Caki2 (cell line): ENCODE results near the gene CRX. TPM values are rescaled to one million over a fixed set of nuclear protein-coding genes. Genes with fewer than 3 reads are reported as not detected.
"Not testable (repeated sequence)": the region's sequence is repeated elsewhere in the genome, so short reads cannot be mapped to it uniquely, and the experiment has no call there.

Experiments used
- DNase-seq: peaks from one replicate; pipeline ENCODE4 v3.0.0-alpha.2; 2015; ENCODE audit warnings: low read depth
- in situ Hi-C: cut with HindIII; loops from 2 replicates; pipeline ENCODE4 v1.10.0; 2016; ENCODE audit warnings: low sequenced_read_pairs, low pct_unique_long_range_greater_than_20kb, mixed read lengths
- total RNA-seq: library from RNA; depleted of rRNA; stranded (reverse); fragments of >200 nt; shearing (Covaris generic); gene quantifications from 2 replicates; pipeline ENCODE4 v1.2.3, GENCODE V29; 2014; ENCODE audit warnings: low replicate concordance

The CRX gene
- total RNA-seq, 1 experiment from 2014 or later = not detected

- in situ Hi-C loops = no loop called here
- DNase-seq = no peak
Observed at GRCh38 chr19:47801270-47801669, 20.5 kb upstream of the CRX start.

GRCh38 chr19:47802521-47803043, 19.2 kb upstream of the CRX start:
- in situ Hi-C loops = no loop called here
- no peak for DNase-seq

- DNase-seq, in situ Hi-C loops: not testable (repeated sequence)
Observed at GRCh38 chr19:47803148-47803547, 18.6 kb upstream of the CRX start.

GRCh38 chr19:47803671-47804070, 18.1 kb upstream of the CRX start:
- in situ Hi-C loops, DNase-seq: not testable (repeated sequence)

GRCh38 chr19:47804451-47804850, 17.3 kb upstream of the CRX start, which contains the start of gene TPRX1:
TPRX1 (minus strand) TSS chr19:47804551; CDS start chr19:47804539, 12 bp downstream.
- DNase-seq, in situ Hi-C loops: not testable (repeated sequence)

- no peak for DNase-seq
- in situ Hi-C loops = no loop called here
Observed at GRCh38 chr19:47805313-47805712, 16.4 kb upstream of the CRX start.

GRCh38 chr19:47806435-47806834, 15.3 kb upstream of the CRX start:
- no peak for DNase-seq
- in situ Hi-C loops = no loop called here

GRCh38 chr19:47813304-47813994, 8.3 kb upstream of the CRX start:
- peak; percentile 35 for DNase-seq
- in situ Hi-C loops = no loop called here

GRCh38 chr19:47813995-47814328, 7.8 kb upstream of the CRX start:
- in situ Hi-C loops = no loop called here
- DNase-seq = no peak

GRCh38 chr19:47816270-47816669, 5.5 kb upstream of the CRX start:
- in situ Hi-C loops, DNase-seq: not testable (repeated sequence)

- in situ Hi-C loops, DNase-seq: not testable (repeated sequence)
Observed at GRCh38 chr19:47818221-47818620, 3.5 kb upstream of the CRX start.

- DNase-seq = no peak
- in situ Hi-C loops = no loop called here
Observed at GRCh38 chr19:47819858-47820257, 1.9 kb upstream of the CRX start.

- in situ Hi-C loops = no loop called here
- no peak for DNase-seq
Observed at GRCh38 chr19:47820410-47820809, 1.3 kb upstream of the CRX start.

- no peak for DNase-seq
- in situ Hi-C loops = no loop called here
Observed at GRCh38 chr19:47824396-47824795, 2.7 kb downstream of the CRX start.

- in situ Hi-C loops = no loop called here
- no peak for DNase-seq
Observed at GRCh38 chr19:47826800-47827199, 5.1 kb downstream of the CRX start.

GRCh38 chr19:47832723-47833122, 11.0 kb downstream of the CRX start:
- in situ Hi-C loops = no loop called here
- DNase-seq = no peak

- in situ Hi-C loops = no loop called here
- no peak for DNase-seq
Observed at GRCh38 chr19:47836038-47836437, 14.3 kb downstream of the CRX start.

GRCh38 chr19:47839411-47839810, 17.7 kb downstream of the CRX start:
- no peak for DNase-seq
- in situ Hi-C loops = no loop called here

GRCh38 chr19:47839913-47840312, 18.2 kb downstream of the CRX start:
- no peak for DNase-seq
- in situ Hi-C loops = no loop called here

- no peak for DNase-seq
- in situ Hi-C loops = no loop called here
Observed at GRCh38 chr19:47842941-47843340, 21.2 kb downstream of the CRX start.
